ENCODE measurements around the gene STYX. TPM values are rescaled to one million over a fixed set of nuclear protein-coding genes. Genes with fewer than 3 reads are reported as not detected.
A peak's percentile ranks its signal among the peaks of the same experiment; 100 is the strongest.

STYX gene
- total and polyA plus RNA-seq, 4 donors, result 3.9 to 21.6 (median 7.2) TPM

DNA sequence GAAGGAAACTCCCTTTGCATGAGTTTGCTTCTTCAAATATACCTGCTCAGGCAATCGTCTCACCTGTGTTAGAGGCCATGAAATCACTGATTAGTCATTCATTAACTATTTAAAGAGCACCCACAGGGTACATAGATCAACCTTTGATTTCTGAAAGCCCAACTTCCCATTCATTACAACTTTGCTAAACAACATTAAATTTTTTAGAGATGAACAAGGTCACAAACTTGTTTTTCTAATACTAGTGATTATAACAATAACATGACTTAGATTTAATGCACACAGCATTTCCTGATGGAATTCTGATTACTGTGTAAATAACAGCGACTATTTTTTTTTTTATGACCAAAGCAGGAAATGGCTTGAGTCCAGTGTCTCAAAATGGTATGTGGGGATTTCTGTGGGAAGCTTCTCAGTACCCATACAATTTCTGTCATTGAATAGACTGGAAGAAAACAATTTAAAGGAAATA lies 29.2 kb upstream of the STYX start:
- Histone ChIP-seq H3K4me3 (no peak overlapping the region), H3K36me3 (ENCODE audit: control insufficient read depth in 4 of 4, insufficient read depth in 4 of 4, low read length in 4 of 4) (no peaks in the 10 kb centered on the region), H3K9ac (ENCODE audit: insufficient read depth in 1 of 2, low read length in 2 of 2) (no peak overlapping the region), H3K9me3 (ENCODE audit: control insufficient read depth in 4 of 4, insufficient read depth in 3 of 4, low read length in 3 of 4) (no peaks in the 10 kb centered on the region), H3K27ac (ENCODE audit: low read depth in 1 of 2, low read length in 1 of 2) (peak overlapping the region in 1 of 2 donors; percentile 39), H3K4me1 (ENCODE audit: control insufficient read depth in 5 of 5, insufficient read depth in 5 of 5, low read length in 5 of 5) (peaks cover 0 to 2% (median 0%) of the 10 kb centered on the region in 5 donors), H3K27me3 (ENCODE audit: control insufficient read depth in 3 of 3, insufficient read depth in 3 of 3, low read length in 2 of 3) (no peaks in the 10 kb centered on the region)
- TF ChIP-seq, protein P1, sequence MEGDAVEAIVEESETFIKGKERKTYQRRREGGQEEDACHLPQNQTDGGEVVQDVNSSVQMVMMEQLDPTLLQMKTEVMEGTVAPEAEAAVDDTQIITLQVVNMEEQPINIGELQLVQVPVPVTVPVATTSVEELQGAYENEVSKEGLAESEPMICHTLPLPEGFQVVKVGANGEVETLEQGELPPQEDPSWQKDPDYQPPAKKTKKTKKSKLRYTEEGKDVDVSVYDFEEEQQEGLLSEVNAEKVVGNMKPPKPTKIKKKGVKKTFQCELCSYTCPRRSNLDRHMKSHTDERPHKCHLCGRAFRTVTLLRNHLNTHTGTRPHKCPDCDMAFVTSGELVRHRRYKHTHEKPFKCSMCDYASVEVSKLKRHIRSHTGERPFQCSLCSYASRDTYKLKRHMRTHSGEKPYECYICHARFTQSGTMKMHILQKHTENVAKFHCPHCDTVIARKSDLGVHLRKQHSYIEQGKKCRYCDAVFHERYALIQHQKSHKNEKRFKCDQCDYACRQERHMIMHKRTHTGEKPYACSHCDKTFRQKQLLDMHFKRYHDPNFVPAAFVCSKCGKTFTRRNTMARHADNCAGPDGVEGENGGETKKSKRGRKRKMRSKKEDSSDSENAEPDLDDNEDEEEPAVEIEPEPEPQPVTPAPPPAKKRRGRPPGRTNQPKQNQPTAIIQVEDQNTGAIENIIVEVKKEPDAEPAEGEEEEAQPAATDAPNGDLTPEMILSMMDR (IDR thresholded peaks at IDR 0.05; ENCODE audit: control extremely low read depth, extremely low read depth), result no peak
- ATAC-seq (ENCODE audit: insufficient read depth, low FRiP score) (no peak), DNase-seq (peak in 2 of 3 donors; percentile 43 to 60)
- WGBS, 2 donors, result 17 to 53% methylated on average over 2 of the region's 2 CpGs

DNA sequence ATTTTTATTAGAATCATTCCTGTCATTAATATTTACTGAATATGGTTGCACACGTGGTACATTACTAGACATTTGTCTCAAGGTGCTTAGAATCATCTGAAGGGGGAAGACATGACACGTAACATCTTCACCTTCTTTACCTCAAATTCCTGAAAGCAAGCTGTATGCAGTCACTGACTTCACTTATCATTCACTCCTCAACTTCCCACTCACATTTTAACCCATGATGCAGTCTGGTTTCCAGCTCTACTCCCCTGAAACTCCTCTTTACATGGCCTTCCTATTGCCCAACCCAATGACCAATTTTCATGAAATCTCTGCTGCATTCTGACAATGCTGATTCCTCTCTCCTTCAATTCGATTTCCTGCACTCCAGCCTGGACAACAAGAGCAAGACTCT lies 28.7 kb upstream of the STYX start:
- no peaks in the 10 kb centered on the region for H3K36me3 ChIP-seq (ENCODE audit: control insufficient read depth in 4 of 4, insufficient read depth in 4 of 4, low read length in 4 of 4)
- no peak for DNase-seq

DNA sequence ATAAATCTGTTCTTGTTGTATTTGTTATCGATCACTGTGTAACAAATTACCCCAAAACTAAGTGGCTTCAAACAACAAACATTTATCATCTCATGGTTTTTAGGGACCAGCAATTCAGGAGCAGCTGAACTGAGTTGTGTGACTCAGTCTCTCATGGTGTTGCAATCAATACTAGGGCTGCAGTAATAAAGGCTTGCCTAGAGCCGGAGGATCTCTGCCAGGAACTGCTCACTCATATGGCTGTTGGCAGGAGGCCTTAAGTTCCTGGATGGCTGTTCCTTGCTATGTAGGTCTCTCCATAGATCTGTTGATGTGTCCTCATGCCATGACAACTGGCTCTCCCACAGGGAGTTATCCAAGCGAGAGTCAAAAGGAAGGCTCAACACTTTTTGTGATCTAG lies 26.7 kb upstream of the STYX start:
- no peak for ATAC-seq (ENCODE audit: insufficient read depth, low FRiP score)
- WGBS, 2 donors, result 62 to 63% methylated on average over 3 of the region's 3 CpGs
- peaks cover 0 to 9% (median 1%) of the 10 kb centered on the region in 5 donors for H3K4me1 ChIP-seq (ENCODE audit: control insufficient read depth in 5 of 5, insufficient read depth in 5 of 5, low read length in 5 of 5)

More for the DNA sequence above, 28.7 kb upstream of the STYX start:
- 65 to 73% methylated on average over 3 of the region's 3 CpGs for WGBS, 2 donors
- ATAC-seq (ENCODE audit: insufficient read depth, low FRiP score), result no peak
- TF ChIP-seq, protein P1 (IDR thresholded peaks at IDR 0.05; ENCODE audit: control extremely low read depth, extremely low read depth), result no peak
- Histone ChIP-seq H3K27ac (ENCODE audit: low read depth in 1 of 2, low read length in 1 of 2) (peak overlapping the region; percentile 26 to 39), H3K9ac (ENCODE audit: insufficient read depth in 1 of 2, low read length in 2 of 2) (no peak overlapping the region), H3K4me3 (no peak overlapping the region), H3K9me3 (ENCODE audit: control insufficient read depth in 4 of 4, insufficient read depth in 3 of 4, low read length in 3 of 4) (no peaks in the 10 kb centered on the region), H3K27me3 (ENCODE audit: control insufficient read depth in 3 of 3, insufficient read depth in 3 of 3, low read length in 2 of 3) (no peaks in the 10 kb centered on the region), H3K4me1 (ENCODE audit: control insufficient read depth in 5 of 5, insufficient read depth in 5 of 5, low read length in 5 of 5) (peaks cover 0 to 2% (median 0%) of the 10 kb centered on the region in 5 donors)

More for the DNA sequence above, 26.7 kb upstream of the STYX start:
- H3K9me3 ChIP-seq (ENCODE audit: control insufficient read depth in 4 of 4, insufficient read depth in 3 of 4, low read length in 3 of 4), result no peaks in the 10 kb centered on the region
- H3K4me3 ChIP-seq, result no peak overlapping the region
- TF ChIP-seq, protein P1 (IDR thresholded peaks at IDR 0.05; ENCODE audit: control extremely low read depth, extremely low read depth), result no peak
- no peak overlapping the region for H3K9ac ChIP-seq (ENCODE audit: insufficient read depth in 1 of 2, low read length in 2 of 2)
- peaks cover 0 to 7% (median 0%) of the 10 kb centered on the region in 4 donors for H3K36me3 ChIP-seq (ENCODE audit: control insufficient read depth in 4 of 4, insufficient read depth in 4 of 4, low read length in 4 of 4)
- peak overlapping the region in 1 of 2 donors; percentile 52 for H3K27ac ChIP-seq (ENCODE audit: low read depth in 1 of 2, low read length in 1 of 2)
- peak in 2 of 3 donors; percentile 44 to 52 for DNase-seq
- H3K27me3 ChIP-seq (ENCODE audit: control insufficient read depth in 3 of 3, insufficient read depth in 3 of 3, low read length in 2 of 3), result no peaks in the 10 kb centered on the region

Measured in lung (tissue), 12 donors.